H1 (cell line): ENCODE results near the gene RNASE2.
"Not testable (repeated sequence)": the region's sequence is repeated elsewhere in the genome, so short reads cannot be mapped to it uniquely, and the experiment has no call there.

ENCODE experiments used
- ATF3 ChIP-seq: IDR thresholded peaks from 2 replicates; pipeline ENCODE4 v1.6.1; 2011; ENCODE audit warnings: low read depth, mild to moderate bottlenecking, low read length; ENCODE audit not compliant: insufficient read depth
- GABPA ChIP-seq: IDR thresholded peaks from 2 replicates; pipeline ENCODE4 v1.6.1; 2011; ENCODE audit warnings: mild to moderate bottlenecking, low read length, moderate library complexity, borderline replicate concordance; ENCODE audit not compliant: insufficient read depth
- GTF2F1 ChIP-seq: IDR thresholded peaks from 2 replicates; pipeline ENCODE4 v1.6.1; 2012; ENCODE audit warnings: low read depth, low read length, improper control_type of control experiment, borderline replicate concordance
- POLR2A ChIP-seq, 2 experiments: IDR thresholded peaks; 1 replicate in 1 of 2; 2 replicates in 1 of 2; pipeline ENCODE4 v1.6.1; 2011; ENCODE audit warnings: low read depth in 2 of 2, low read length in 2 of 2, mild to moderate bottlenecking in 2 of 2; ENCODE audit errors: control extremely low read depth in 1 of 2
- RAD21 ChIP-seq, 2 experiments: IDR thresholded peaks in 1 of 2; conservative IDR thresholded peaks in 1 of 2; 2 replicates each; pipeline ENCODE4 v1.6.1; 2011; ENCODE audit warnings: low read depth in 2 of 2, low read length in 2 of 2, improper control_type of control experiment in 1 of 2, inconsistent platforms in 1 of 2, mild to moderate bottlenecking in 1 of 2, moderate library complexity in 1 of 2
- RFX5 ChIP-seq: IDR thresholded peaks from 2 replicates; pipeline ENCODE4 v1.6.1; 2011; ENCODE audit warnings: low read depth, low read length, improper control_type of control experiment, borderline replicate concordance
- SAP30 ChIP-seq: fragments of 300-600 bp; sonication (generic); IDR thresholded peaks from 2 replicates; pipeline ENCODE4 v1.7.1; 2012; ENCODE audit warnings: low read length, moderate library complexity, mild to moderate bottlenecking, inconsistent platforms; ENCODE audit not compliant: insufficient read depth, insufficient replicate concordance
- SP1 ChIP-seq: IDR thresholded peaks from 2 replicates; pipeline ENCODE4 v1.6.1; 2011; ENCODE audit warnings: low read depth, low read length
- SP2 ChIP-seq: IDR thresholded peaks from 2 replicates; pipeline ENCODE4 v1.6.1; 2012; ENCODE audit warnings: mild to moderate bottlenecking, low read length, inconsistent platforms
- TAF1 ChIP-seq: IDR thresholded peaks from 2 replicates; pipeline ENCODE4 v1.6.1; 2011; ENCODE audit warnings: mild to moderate bottlenecking, low read depth, low read length
- TF ChIP-seq, protein P1 (sequence below), 3 experiments: IDR thresholded peaks; 1 replicate in 2 of 3; 2 replicates in 1 of 3; pipeline versions ENCODE4 v1.5.1 to v1.6.1; 2011; ENCODE audit warnings: low read length in 3 of 3, mild to moderate bottlenecking in 3 of 3, inconsistent platforms in 2 of 3, low read depth in 1 of 3, moderate library complexity in 1 of 3; ENCODE audit not compliant: insufficient read depth in 1 of 3; ENCODE audit errors: control extremely low read depth in 1 of 3

DNA sequence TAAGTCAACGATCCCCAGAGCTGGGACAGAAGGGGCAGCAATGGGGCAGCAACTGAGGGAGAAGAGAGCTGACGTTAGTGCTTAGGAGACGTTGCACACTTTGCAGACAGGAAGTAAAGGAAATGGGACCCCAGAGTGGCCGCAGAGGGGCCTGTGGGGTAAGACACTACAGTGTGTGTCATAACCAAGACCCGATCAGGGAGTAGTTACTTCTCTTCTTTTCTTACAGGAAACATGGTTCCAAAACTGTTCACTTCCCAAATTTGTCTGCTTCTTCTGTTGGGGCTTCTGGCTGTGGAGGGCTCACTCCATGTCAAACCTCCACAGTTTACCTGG lies 219 bp downstream of the RNASE2 start:
- TF ChIP-seq, protein P1, sequence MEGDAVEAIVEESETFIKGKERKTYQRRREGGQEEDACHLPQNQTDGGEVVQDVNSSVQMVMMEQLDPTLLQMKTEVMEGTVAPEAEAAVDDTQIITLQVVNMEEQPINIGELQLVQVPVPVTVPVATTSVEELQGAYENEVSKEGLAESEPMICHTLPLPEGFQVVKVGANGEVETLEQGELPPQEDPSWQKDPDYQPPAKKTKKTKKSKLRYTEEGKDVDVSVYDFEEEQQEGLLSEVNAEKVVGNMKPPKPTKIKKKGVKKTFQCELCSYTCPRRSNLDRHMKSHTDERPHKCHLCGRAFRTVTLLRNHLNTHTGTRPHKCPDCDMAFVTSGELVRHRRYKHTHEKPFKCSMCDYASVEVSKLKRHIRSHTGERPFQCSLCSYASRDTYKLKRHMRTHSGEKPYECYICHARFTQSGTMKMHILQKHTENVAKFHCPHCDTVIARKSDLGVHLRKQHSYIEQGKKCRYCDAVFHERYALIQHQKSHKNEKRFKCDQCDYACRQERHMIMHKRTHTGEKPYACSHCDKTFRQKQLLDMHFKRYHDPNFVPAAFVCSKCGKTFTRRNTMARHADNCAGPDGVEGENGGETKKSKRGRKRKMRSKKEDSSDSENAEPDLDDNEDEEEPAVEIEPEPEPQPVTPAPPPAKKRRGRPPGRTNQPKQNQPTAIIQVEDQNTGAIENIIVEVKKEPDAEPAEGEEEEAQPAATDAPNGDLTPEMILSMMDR (IDR thresholded peaks at IDR 0.05; ENCODE audit: control extremely low read depth in 1 of 3, insufficient read depth in 1 of 3, low read depth in 1 of 3, low read length in 3 of 3), result not testable (repeated sequence)
- not testable (repeated sequence) for TF ChIP-seq GABPA; TAF1; ATF3; RFX5; POLR2A (IDR thresholded peaks at IDR 0.05; ENCODE audit: control extremely low read depth in 1 of 2, low read depth in 2 of 2, low read length in 2 of 2); SP2; RAD21 (IDR thresholded peaks at IDR 0.05 in 1 of 2, conservative IDR thresholded peaks at IDR 0.05 in 1 of 2; ENCODE audit: low read depth in 2 of 2, low read length in 2 of 2); GTF2F1; SP1; SAP30
